Smooth muscle cell (in vitro differentiated cells): ENCODE results near the gene STPG4. TPM values are rescaled to one million over a fixed set of nuclear protein-coding genes. Genes with fewer than 3 reads are reported as not detected.

Experiments used
- DNase-seq: peaks from one replicate; lab custom pipeline; 2025; ENCODE audit not compliant: unreplicated experiment; lab: John Stamatoyannopoulos, UW
- H2AFZ ChIP-seq: fragments of 200-600 bp; sonication (generic); 2 replicates; pipeline ENCODE4 v1.6.0; 2016; ENCODE audit warnings: antibody characterized with exemption, low read depth, mild to moderate bottlenecking
- H3F3A ChIP-seq: fragments of 200-600 bp; sonication (generic); 2 replicates; pipeline ENCODE4 v1.6.0; 2017; ENCODE audit warnings: antibody characterized with exemption, low read depth
- H3K27ac ChIP-seq: fragments of 200-600 bp; sonication (generic); 2 replicates; pipeline ENCODE4 v1.5.1; 2016; ENCODE audit warnings: low read depth, mild to moderate bottlenecking
- H3K27me3 ChIP-seq: fragments of 200-600 bp; sonication (generic); 2 replicates; pipeline ENCODE4 v1.6.1; 2016; ENCODE audit warnings: low read depth, mild to moderate bottlenecking
- H3K36me3 ChIP-seq: fragments of 200-600 bp; sonication (generic); 2 replicates; pipeline ENCODE4 v1.5.1; 2016; ENCODE audit warnings: low read depth
- H3K4me1 ChIP-seq: fragments of 200-600 bp; sonication (generic); 2 replicates; pipeline ENCODE4 v1.5.1; 2016; ENCODE audit warnings: low read depth
- H3K4me2 ChIP-seq: fragments of 200-600 bp; sonication (generic); 2 replicates; pipeline ENCODE4 v1.6.0; 2016; ENCODE audit warnings: mild to moderate bottlenecking
- H3K4me3 ChIP-seq: fragments of 200-600 bp; sonication (generic); 2 replicates; pipeline ENCODE4 v1.5.1; 2016; ENCODE audit warnings: mild to moderate bottlenecking
- H3K79me2 ChIP-seq: fragments of 200-600 bp; sonication (generic); 2 replicates; pipeline ENCODE4 v1.6.0; 2016; ENCODE audit warnings: low read depth, mild to moderate bottlenecking
- H3K9ac ChIP-seq: fragments of 200-600 bp; sonication (generic); 2 replicates; pipeline ENCODE4 v1.6.0; 2016; ENCODE audit warnings: low read depth
- H3K9me3 ChIP-seq: fragments of 200-600 bp; sonication (generic); replicated peaks from 2 replicates; pipeline ENCODE4 v1.5.1; 2016; ENCODE audit warnings: low read depth
- H4K20me1 ChIP-seq: fragments of 200-600 bp; sonication (generic); 2 replicates; pipeline ENCODE4 v1.6.0; 2016; ENCODE audit warnings: low read depth
- CTCF ChIP-seq: fragments of 200-600 bp; sonication (generic); IDR thresholded peaks from 2 replicates; pipeline ENCODE4 v1.5.1; 2017; ENCODE audit warnings: borderline replicate concordance, mild to moderate bottlenecking, antibody characterized with exemption; ENCODE audit not compliant: insufficient read depth, poor library complexity, severe bottlenecking
- WGBS: methylation state at CpG from one replicate; pipeline ENCODE4 v1.1.7; 2016; ENCODE audit warnings: low lambda C conversion rate; 5-methylcytosine and 5-hydroxymethylcytosine counted together
- polyA plus RNA-seq: library from polyadenylated mRNA; unstranded; fragments of >200 nt; fragmentation: Nextera tagmentation; extraction: Ambion mirVana; gene quantifications from 2 replicates; pipeline ENCODE4 v1.2.1, GENCODE V29; 2016
- total RNA-seq: library from RNA; depleted of rRNA; stranded (reverse); fragments of >200 nt; gene quantifications from 2 replicates; pipeline ENCODE4 v1.2.3, GENCODE V29; 2014

The STPG4 gene
- total and polyA plus RNA-seq, 2 experiments from 2014 or later, result 0.54 TPM; not detected in 1

GRCh38 chr2:47075361-47076125 lies 79.6 kb downstream of the STPG4 start:
- Histone ChIP-seq H3K4me1 (peaks cover 7% of the 10 kb centered on the region), H3K4me3 (no peak overlapping the region), H4K20me1 (no peaks in the 10 kb centered on the region), H3K27me3 (no peaks in the 10 kb centered on the region), H3F3A (peaks cover 17% of the 10 kb centered on the region), H3K27ac (peak overlapping the region; percentile 94), H2AFZ (no peak overlapping the region), H3K36me3 (no peaks in the 10 kb centered on the region), H3K9ac (no peak overlapping the region), H3K79me2 (no peaks in the 10 kb centered on the region), H3K9me3 (no peaks in the 10 kb centered on the region), H3K4me2 (no peak overlapping the region)
- WGBS, result 96% methylated on average over 6 of the region's 6 CpGs
- DNase-seq, result no peak
- no peak for TF ChIP-seq CTCF

GRCh38 chr2:47074691-47075090 lies 80.4 kb downstream of the STPG4 start:
- Histone ChIP-seq H3K4me1 (peaks cover 15% of the 10 kb centered on the region), H3K79me2 (no peaks in the 10 kb centered on the region), H2AFZ (no peak overlapping the region), H3K27ac (no peak overlapping the region), H3F3A (peaks cover 25% of the 10 kb centered on the region), H4K20me1 (no peaks in the 10 kb centered on the region), H3K9ac (no peak overlapping the region), H3K27me3 (no peaks in the 10 kb centered on the region), H3K9me3 (no peaks in the 10 kb centered on the region), H3K4me2 (no peak overlapping the region), H3K4me3 (no peak overlapping the region), H3K36me3 (no peaks in the 10 kb centered on the region)
- no peak for TF ChIP-seq CTCF
- no peak for DNase-seq
- WGBS, result 96% methylated on average over 4 of the region's 4 CpGs

GRCh38 chr2:47073641-47074040 lies 81.5 kb downstream of the STPG4 start:
- H3K4me1 ChIP-seq, result peaks cover 25% of the 10 kb centered on the region
- H2AFZ ChIP-seq, result no peak overlapping the region
- no peak overlapping the region for H3K4me3 ChIP-seq
- no peak for TF ChIP-seq CTCF
- no peak overlapping the region for H3K9ac ChIP-seq
- no peaks in the 10 kb centered on the region for H3K9me3 ChIP-seq
- H3K79me2 ChIP-seq, result no peaks in the 10 kb centered on the region
- H3F3A ChIP-seq, result peaks cover 25% of the 10 kb centered on the region
- 91% methylated on average over 16 of the region's 16 CpGs for WGBS
- no peak overlapping the region for H3K27ac ChIP-seq
- H3K4me2 ChIP-seq, result no peak overlapping the region
- no peak for DNase-seq
- no peaks in the 10 kb centered on the region for H3K36me3 ChIP-seq
- H3K27me3 ChIP-seq, result no peaks in the 10 kb centered on the region
- no peaks in the 10 kb centered on the region for H4K20me1 ChIP-seq

- H3K79me2 ChIP-seq, result no peaks in the 10 kb centered on the region
- H3F3A ChIP-seq, result peaks cover 25% of the 10 kb centered on the region
- no peak overlapping the region for H3K9ac ChIP-seq
- no peak overlapping the region for H3K4me2 ChIP-seq
- no peak for DNase-seq
- H3K9me3 ChIP-seq, result no peaks in the 10 kb centered on the region
- H3K27ac ChIP-seq, result peak overlapping the region; percentile 87
- TF ChIP-seq CTCF, result no peak
- WGBS, result 95% methylated on average over 9 of the region's 9 CpGs
- no peak overlapping the region for H2AFZ ChIP-seq
- H3K4me3 ChIP-seq, result no peak overlapping the region
- H3K4me1 ChIP-seq, result peaks cover 25% of the 10 kb centered on the region
- H3K36me3 ChIP-seq, result no peaks in the 10 kb centered on the region
- no peaks in the 10 kb centered on the region for H3K27me3 ChIP-seq
- no peaks in the 10 kb centered on the region for H4K20me1 ChIP-seq
Observed at GRCh38 chr2:47073217-47073616, 81.9 kb downstream of the STPG4 start.
